GM21423 (cell line): ENCODE data around the gene KRT84.
A peak's percentile ranks its signal among the peaks of the same experiment; 100 is the strongest.

Experiments used
- ATAC-seq: cut with Tn5 transposase; IDR thresholded peaks from one replicate; pipeline ENCODE4 v1.9.1; 2021; ENCODE audit warnings: mild to moderate bottlenecking, moderate library complexity; ENCODE audit not compliant: unreplicated experiment

Gene KRT84

GRCh38 chr12:52363111-52363679 lies 22.3 kb downstream of the KRT84 start:
- ATAC-seq: no peak

GRCh38 chr12:52362118-52362726 lies 23.2 kb downstream of the KRT84 start:
- no peak for ATAC-seq

GRCh38 chr12:52361553-52361952 lies 23.9 kb downstream of the KRT84 start:
- ATAC-seq: no peak

GRCh38 chr12:52360663-52361271 lies 24.7 kb downstream of the KRT84 start:
- ATAC-seq: no peak

- ATAC-seq: no peak
These were observed 25.3 kb downstream of the KRT84 start for GRCh38 chr12:52360106-52360662.

- no peak for ATAC-seq
These were observed 25.8 kb downstream of the KRT84 start for GRCh38 chr12:52359621-52360061.

GRCh38 chr12:52358575-52359350 lies 26.7 kb downstream of the KRT84 start:
- peak; percentile 87 for ATAC-seq

GRCh38 chr12:52356762-52357580 lies 28.5 kb downstream of the KRT84 start:
- ATAC-seq: no peak

- no peak for ATAC-seq
These were observed 29.3 kb downstream of the KRT84 start for GRCh38 chr12:52356031-52356761.

GRCh38 chr12:52355176-52355575 lies 30.3 kb downstream of the KRT84 start:
- ATAC-seq: no peak

GRCh38 chr12:52354200-52354599 lies 31.3 kb downstream of the KRT84 start:
- no peak for ATAC-seq

- no peak for ATAC-seq
These were observed 31.7 kb downstream of the KRT84 start for GRCh38 chr12:52353766-52354165.

GRCh38 chr12:52352951-52353350 lies 32.5 kb downstream of the KRT84 start:
- ATAC-seq: no peak

- ATAC-seq: no peak
These were observed 34.0 kb downstream of the KRT84 start for GRCh38 chr12:52351196-52352059.

GRCh38 chr12:52350786-52351185 lies 34.7 kb downstream of the KRT84 start:
- no peak for ATAC-seq

- no peak for ATAC-seq
These were observed 35.3 kb downstream of the KRT84 start for GRCh38 chr12:52350021-52350620.

- no peak for ATAC-seq
These were observed 36.3 kb downstream of the KRT84 start for GRCh38 chr12:52349196-52349595.
